Colonic mucosa (tissue), 4 donors: ENCODE measurements around the gene POLR1C. TPM values are rescaled to one million over a fixed set of nuclear protein-coding genes. Genes with fewer than 3 reads are reported as not detected.

Experiments
- DNase-seq: peaks from one replicate; pipeline ENCODE4 v3.0.0-alpha.2; 2020
- H3K27ac ChIP-seq: fragments of 200-600 bp; one replicate; pipeline ENCODE4 v1.8.0; 2021
- H3K27me3 ChIP-seq: fragments of 200-600 bp; one replicate; pipeline ENCODE4 v1.8.0; 2021
- H3K36me3 ChIP-seq: fragments of 200-600 bp; one replicate; pipeline ENCODE4 v1.8.0; 2021
- H3K4me1 ChIP-seq: fragments of 200-600 bp; one replicate; pipeline ENCODE4 v1.8.0; 2021; ENCODE audit warnings: mild to moderate bottlenecking
- H3K4me3 ChIP-seq: fragments of 200-600 bp; one replicate; pipeline ENCODE4 v1.8.0; 2021
- H3K9ac ChIP-seq, 2 donors: one replicate each; pipeline ENCODE4 v1.7.0; 2013; ENCODE audit warnings: control low read depth in 2 of 2, low read depth in 2 of 2, low read length in 2 of 2
- H3K9me3 ChIP-seq: fragments of 200-600 bp; one replicate; pipeline ENCODE4 v1.8.0; 2021
- intact Hi-C: fragments of 100-400 bp; cut with DNase I; formaldehyde crosslinking; loops from one replicate; pipeline ENCODE4 v1.14.1; 2022
- total RNA-seq, 2 donors: library from RNA; stranded (reverse); fragmentation: NEBNext Ultra II Directional in 1 of 2; extraction: Animal tissue kit (Norgen Biotek cat#: 25700) in 1 of 2; gene quantifications; one replicate each; pipeline ENCODE4 v1.2.1, GENCODE V29; 2021
- TF ChIP-seq, protein P1 (sequence below): fragments of 200-600 bp; IDR thresholded peaks from one replicate; pipeline ENCODE4 v1.8.0; 2022; ENCODE audit warnings: antibody characterized with exemption, mild to moderate bottlenecking
- donor health status: healthy.
- donor health status: DM: no; HTN: no; CAD: no.
- donor health status: DM: no; HTN: no; CAD: no.

The POLR1C gene
- total RNA-seq, 2 donors from 2014 or later, result 28.1 to 41.8 TPM

DNA sequence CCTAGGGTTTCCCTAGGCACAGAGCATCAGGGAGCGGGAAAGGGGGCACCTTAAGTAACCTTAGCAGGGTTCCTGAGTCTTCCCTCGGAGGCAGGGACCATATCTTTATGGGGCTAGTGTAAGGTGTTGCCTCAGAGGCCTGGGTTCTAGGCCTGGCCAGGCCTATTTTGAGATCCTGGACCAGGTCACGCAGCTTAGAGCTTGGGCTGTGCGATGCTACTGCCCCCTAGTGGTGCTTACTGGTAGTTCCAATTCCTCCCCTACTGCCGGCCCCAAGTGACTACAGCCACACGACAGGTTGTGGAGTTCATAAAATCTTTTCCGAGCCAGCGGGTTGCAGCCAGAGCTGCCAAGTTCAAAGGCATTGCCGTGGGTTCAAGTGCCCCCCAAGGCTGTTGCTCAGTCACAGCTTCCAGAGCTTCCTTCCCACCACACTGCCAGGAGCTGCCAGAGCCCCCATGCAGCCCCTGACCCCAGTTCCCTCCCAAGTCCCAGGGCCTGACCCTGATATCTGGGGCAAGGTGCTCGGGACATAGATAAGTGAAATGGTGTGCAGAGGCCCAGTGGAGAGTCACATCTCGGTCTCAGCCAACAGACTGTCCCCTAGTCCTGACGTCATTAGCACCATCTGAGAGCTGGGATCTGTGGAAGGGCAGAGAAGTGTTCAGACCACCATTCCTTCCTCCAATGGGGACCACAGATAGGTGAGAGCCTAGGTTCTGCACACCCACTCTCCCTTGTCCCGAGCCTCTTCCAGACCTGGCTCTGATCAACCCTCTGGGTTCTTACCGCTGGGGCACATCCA, 10.0 kb upstream of the POLR1C start:
- Histone ChIP-seq H3K36me3 (peaks cover 3% of the 10 kb centered on the region), H3K4me1 (no peaks in the 10 kb centered on the region), H3K9ac (no peak overlapping the region), H3K4me3 (no peak overlapping the region), H3K27me3 (no peaks in the 10 kb centered on the region), H3K9me3 (no peaks in the 10 kb centered on the region), H3K27ac (no peak overlapping the region)
- TF ChIP-seq, protein P1, sequence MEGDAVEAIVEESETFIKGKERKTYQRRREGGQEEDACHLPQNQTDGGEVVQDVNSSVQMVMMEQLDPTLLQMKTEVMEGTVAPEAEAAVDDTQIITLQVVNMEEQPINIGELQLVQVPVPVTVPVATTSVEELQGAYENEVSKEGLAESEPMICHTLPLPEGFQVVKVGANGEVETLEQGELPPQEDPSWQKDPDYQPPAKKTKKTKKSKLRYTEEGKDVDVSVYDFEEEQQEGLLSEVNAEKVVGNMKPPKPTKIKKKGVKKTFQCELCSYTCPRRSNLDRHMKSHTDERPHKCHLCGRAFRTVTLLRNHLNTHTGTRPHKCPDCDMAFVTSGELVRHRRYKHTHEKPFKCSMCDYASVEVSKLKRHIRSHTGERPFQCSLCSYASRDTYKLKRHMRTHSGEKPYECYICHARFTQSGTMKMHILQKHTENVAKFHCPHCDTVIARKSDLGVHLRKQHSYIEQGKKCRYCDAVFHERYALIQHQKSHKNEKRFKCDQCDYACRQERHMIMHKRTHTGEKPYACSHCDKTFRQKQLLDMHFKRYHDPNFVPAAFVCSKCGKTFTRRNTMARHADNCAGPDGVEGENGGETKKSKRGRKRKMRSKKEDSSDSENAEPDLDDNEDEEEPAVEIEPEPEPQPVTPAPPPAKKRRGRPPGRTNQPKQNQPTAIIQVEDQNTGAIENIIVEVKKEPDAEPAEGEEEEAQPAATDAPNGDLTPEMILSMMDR, result peak; percentile 95
- peak; percentile 87 for DNase-seq
- intact Hi-C loops, result loop anchor here (2.0 to 10.0 kb wide), 3 partner anchors 52 to 242 kb away; partner anchors contain the start of gene DLK2

DNA sequence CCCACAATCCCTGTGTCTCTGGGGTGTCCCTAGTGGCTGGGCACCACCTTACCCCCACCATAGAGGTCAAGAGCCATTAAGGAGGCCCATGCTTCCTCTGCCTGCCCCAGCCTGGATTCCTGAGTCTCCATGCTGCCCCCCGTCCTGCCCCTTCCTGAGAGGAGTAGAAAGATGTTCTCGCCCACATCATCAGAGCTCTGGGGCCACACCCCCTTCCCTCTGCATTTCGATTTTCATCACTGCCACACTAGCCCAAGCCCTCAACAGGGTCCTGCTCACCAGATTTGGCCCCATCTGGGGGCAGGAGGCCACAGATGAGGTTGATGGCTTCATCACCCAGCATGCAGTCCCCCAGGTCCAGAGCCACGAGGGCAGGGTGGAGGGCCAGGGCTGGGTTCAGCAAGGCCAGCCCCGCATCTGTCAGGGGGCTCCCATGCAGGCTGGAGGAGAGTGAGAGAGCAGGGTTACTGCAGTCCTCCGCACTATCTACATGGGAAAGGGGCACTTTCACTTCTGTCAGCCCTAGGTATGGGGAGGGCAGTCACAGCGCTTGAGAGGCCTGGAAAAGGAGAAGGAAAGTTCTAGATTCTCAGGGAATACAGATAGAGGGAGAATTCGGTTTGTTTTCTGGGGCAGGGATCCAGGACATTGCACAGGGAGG, 8.3 kb upstream of the POLR1C start:
- H3K9ac ChIP-seq, result peak overlapping the region in 1 of 2 donors; percentile 56
- peaks cover 10% of the 10 kb centered on the region for H3K36me3 ChIP-seq
- no peak overlapping the region for H3K27ac ChIP-seq
- no peaks in the 10 kb centered on the region for H3K9me3 ChIP-seq
- intact Hi-C loops, result loop anchor here (5.0 to 10.0 kb wide), 2 partner anchors 121 to 244 kb away; no protein-coding TSS in a partner anchor
- no peak overlapping the region for H3K4me3 ChIP-seq
- no peaks in the 10 kb centered on the region for H3K4me1 ChIP-seq
- DNase-seq, result no peak
- no peaks in the 10 kb centered on the region for H3K27me3 ChIP-seq
- TF ChIP-seq, protein P1, result no peak

DNA sequence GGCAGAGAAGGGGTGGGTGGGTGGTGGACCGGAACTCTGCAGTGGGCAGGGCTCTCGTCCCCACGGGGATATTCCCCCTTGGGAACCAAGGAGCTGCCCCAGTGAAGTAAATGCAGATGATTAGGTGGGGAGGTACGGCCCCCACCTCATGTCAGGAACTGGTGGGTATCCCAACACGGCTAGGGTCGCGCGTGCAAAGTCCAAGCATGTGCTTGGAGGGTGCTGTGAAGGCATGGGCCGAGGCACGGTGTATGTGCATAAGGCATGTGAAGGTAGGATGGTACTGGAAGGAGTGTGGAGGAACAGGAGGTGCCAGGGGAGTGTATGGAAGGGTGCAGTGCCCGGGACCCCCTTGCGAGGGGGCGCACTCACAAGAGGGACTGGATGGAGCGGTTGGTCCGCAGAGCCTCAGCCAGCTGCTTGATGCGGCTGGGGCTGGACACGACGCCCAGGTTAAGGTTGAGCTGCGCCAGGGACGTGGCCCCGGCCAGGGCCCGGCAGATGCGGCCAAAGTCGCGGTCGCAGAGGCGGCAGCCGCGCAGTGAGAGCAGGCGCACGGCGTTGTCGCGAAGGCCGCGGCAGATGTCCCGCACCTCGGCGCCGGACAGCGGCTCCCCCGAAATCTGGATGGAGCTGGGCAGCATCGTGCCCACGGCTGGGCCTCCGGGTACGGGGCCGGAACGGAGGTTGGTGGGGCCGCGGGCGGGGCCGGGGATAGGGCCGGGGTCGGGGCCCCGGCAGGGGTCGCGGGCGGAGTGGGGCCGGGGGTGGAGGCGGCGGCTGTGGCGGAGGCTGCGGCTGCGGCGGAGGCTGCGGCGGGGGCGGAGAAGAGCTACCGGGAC, 7.5 kb upstream of the POLR1C start:
- Histone ChIP-seq H3K9me3 (no peaks in the 10 kb centered on the region), H3K4me3 (peak overlapping the region; percentile 76), H3K27me3 (no peaks in the 10 kb centered on the region), H3K27ac (no peak overlapping the region), H3K4me1 (no peaks in the 10 kb centered on the region), H3K36me3 (peaks cover 10% of the 10 kb centered on the region), H3K9ac (peak overlapping the region; percentile 28 to 56)
- TF ChIP-seq, protein P1, result no peak
- intact Hi-C loops, result loop anchor here (5.0 to 10.0 kb wide), 2 partner anchors 122 to 245 kb away; no protein-coding TSS in a partner anchor
- DNase-seq, result no peak

DNA sequence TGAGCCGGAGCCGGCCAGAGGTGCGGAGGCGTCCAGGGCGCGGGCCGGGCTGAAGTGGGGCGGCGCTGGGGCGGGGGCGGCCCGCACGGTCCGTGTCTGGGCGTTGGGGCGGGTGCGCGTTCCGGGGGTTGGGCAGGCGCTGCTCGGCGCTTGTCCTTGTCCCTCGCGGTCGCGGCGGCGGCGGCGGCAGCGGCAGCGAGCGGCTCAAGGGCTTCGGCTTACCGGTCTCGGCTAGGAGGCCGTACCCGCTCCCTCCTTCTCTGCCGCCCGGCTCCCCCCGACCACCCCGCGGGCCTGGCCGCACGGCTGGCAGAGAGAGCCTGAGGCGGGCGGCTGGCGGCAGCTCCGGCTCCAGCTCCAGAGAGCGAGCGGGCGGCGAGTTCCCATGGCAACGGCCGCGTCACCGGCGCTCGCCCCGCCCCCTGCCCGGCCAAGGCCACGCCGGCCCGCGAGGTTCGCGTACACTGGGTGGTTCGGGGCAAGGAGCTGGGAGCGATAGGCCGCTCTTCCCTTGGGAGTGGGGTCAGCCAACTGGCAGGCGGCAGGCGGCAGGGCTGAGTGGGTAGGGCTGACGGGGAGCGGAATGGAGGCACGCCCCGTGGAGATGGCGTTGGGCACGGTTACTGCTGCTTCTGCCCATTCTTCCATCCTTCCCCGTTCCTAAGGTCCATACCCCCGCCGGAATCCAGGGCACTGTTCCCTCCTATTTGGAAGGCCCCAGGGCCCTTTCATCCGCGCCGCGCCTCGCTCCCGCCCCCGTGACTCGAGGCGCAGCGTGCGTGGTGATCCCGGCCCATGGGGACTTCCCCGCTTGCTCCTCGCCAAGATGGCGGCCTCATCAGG, 6.7 kb upstream of the POLR1C start, which contains the start of gene LRRC73:
TSS of gene LRRC73 (minus strand) at position 363 of the 843 bp plus-strand sequence. CDS start 561 bp downstream, outside the sequence.
- DNase-seq, result peak; percentile 89
- H3K27ac ChIP-seq, result peak within 1 kb of the TSS; percentile 74
- peak within 1 kb of the TSS; percentile 76 for H3K4me3 ChIP-seq
- H3K27me3 ChIP-seq, result no peaks in the 10 kb centered on the region
- H3K9ac ChIP-seq, result peak within 1 kb of the TSS; percentile 72
- no peaks in the 10 kb centered on the region for H3K9me3 ChIP-seq
- TF ChIP-seq, protein P1, result no peak
- H3K36me3 ChIP-seq, result peaks cover 10% of the 10 kb centered on the region
- peaks cover 2% of the 10 kb centered on the region for H3K4me1 ChIP-seq
- intact Hi-C loops, result loop anchor here (5.0 to 10.0 kb wide), 2 partner anchors 123 to 245 kb away; no protein-coding TSS in a partner anchor
